GM04503 (cell line): ENCODE measurements around the gene KIF5C.
"Not testable (repeated sequence)": the region's sequence is repeated elsewhere in the genome, so short reads cannot be mapped to it uniquely, and the experiment has no call there.

Source experiments
- DNase-seq: peaks from one replicate; pipeline ENCODE4 v3.0.0-alpha.2; 2012; ENCODE audit warnings: low read depth

KIF5C gene

GRCh38 chr2:148874868-148875341, at the start of gene KIF5C:
TSS of gene KIF5C (plus strand) at chr2:148875227. CDS start at chr2:148875618, 391 bp downstream.
- DNase-seq, result no peak

- DNase-seq, result no peak
These were observed 48.2 kb upstream of the KIF5C start for GRCh38 chr2:148826791-148827190.

GRCh38 chr2:148828941-148829340, 46.1 kb upstream of the KIF5C start:
- no peak for DNase-seq

GRCh38 chr2:148829618-148830017, 45.4 kb upstream of the KIF5C start:
- DNase-seq, result no peak

GRCh38 chr2:148832637-148833036, 42.4 kb upstream of the KIF5C start:
- DNase-seq, result no peak

GRCh38 chr2:148842050-148842449, 33.0 kb upstream of the KIF5C start:
- no peak for DNase-seq

- DNase-seq, result no peak
These were observed 26.9 kb upstream of the KIF5C start for GRCh38 chr2:148848146-148848545.

- no peak for DNase-seq
These were observed 21.6 kb upstream of the KIF5C start for GRCh38 chr2:148853458-148853857.

- DNase-seq, result no peak
These were observed 15.0 kb upstream of the KIF5C start for GRCh38 chr2:148860037-148860436.

- DNase-seq, result no peak
These were observed 13.7 kb upstream of the KIF5C start for GRCh38 chr2:148861367-148861766.

- DNase-seq, result not testable (repeated sequence)
These were observed 12.5 kb upstream of the KIF5C start for GRCh38 chr2:148862478-148862877.

- DNase-seq, result no peak
These were observed 9.5 kb upstream of the KIF5C start for GRCh38 chr2:148865512-148865911.

- DNase-seq, result no peak
These were observed 8.9 kb upstream of the KIF5C start for GRCh38 chr2:148866091-148866490.

- no peak for DNase-seq
These were observed 7.8 kb upstream of the KIF5C start for GRCh38 chr2:148867079-148867769.

GRCh38 chr2:148875387-148876051, 492 bp downstream of the KIF5C start:
- no peak for DNase-seq

GRCh38 chr2:148876202-148876594, 1.2 kb downstream of the KIF5C start:
- DNase-seq, result no peak

- no peak for DNase-seq
These were observed 1.8 kb downstream of the KIF5C start for GRCh38 chr2:148876595-148877402.

GRCh38 chr2:148877403-148877740, 2.3 kb downstream of the KIF5C start:
- DNase-seq, result no peak

GRCh38 chr2:148880636-148881035, 5.6 kb downstream of the KIF5C start:
- DNase-seq, result no peak

- no peak for DNase-seq
These were observed 7.0 kb downstream of the KIF5C start for GRCh38 chr2:148882051-148882450.

GRCh38 chr2:148885209-148885608, 10.2 kb downstream of the KIF5C start:
- no peak for DNase-seq

- DNase-seq, result no peak
These were observed 11.0 kb downstream of the KIF5C start for GRCh38 chr2:148885988-148886387.
